Activated T-cell treated with anti-CD3 and anti-CD28 coated beads for 48 hours (primary cell): ENCODE measurements around the gene CDK17.
"Not testable (repeated sequence)": the region's sequence is repeated elsewhere in the genome, so short reads cannot be mapped to it uniquely, and the experiment has no call there.

ENCODE experiments used
- DNase-seq: peaks from one replicate; pipeline ENCODE4 v3.0.0-alpha.2; 2020; ENCODE audit warnings: low read depth

CDK17 gene

GRCh38 chr12:96354326-96354725 lies 45.9 kb downstream of the CDK17 start:
- no peak for DNase-seq

GRCh38 chr12:96352161-96352835 lies 47.9 kb downstream of the CDK17 start:
- DNase-seq, result no peak

GRCh38 chr12:96350982-96351381 lies 49.3 kb downstream of the CDK17 start:
- DNase-seq, result no peak

- no peak for DNase-seq
These were observed 53.0 kb downstream of the CDK17 start for GRCh38 chr12:96347130-96347699.

GRCh38 chr12:96346716-96347115 lies 53.5 kb downstream of the CDK17 start:
- DNase-seq, result not testable (repeated sequence)

GRCh38 chr12:96344124-96344695 lies 56.0 kb downstream of the CDK17 start:
- DNase-seq, result no peak

- no peak for DNase-seq
These were observed 56.8 kb downstream of the CDK17 start for GRCh38 chr12:96343347-96343954.

- not testable (repeated sequence) for DNase-seq
These were observed 60.6 kb downstream of the CDK17 start for GRCh38 chr12:96339666-96340065.

- DNase-seq, result no peak
These were observed 61.3 kb downstream of the CDK17 start for GRCh38 chr12:96338852-96339471.

GRCh38 chr12:96337953-96338352 lies 62.3 kb downstream of the CDK17 start:
- DNase-seq, result no peak

- no peak for DNase-seq
These were observed 63.8 kb downstream of the CDK17 start for GRCh38 chr12:96336489-96336888.

GRCh38 chr12:96335270-96335669 lies 65.0 kb downstream of the CDK17 start:
- DNase-seq, result no peak

GRCh38 chr12:96334502-96334901 lies 65.7 kb downstream of the CDK17 start:
- no peak for DNase-seq

GRCh38 chr12:96329545-96329944 lies 70.7 kb downstream of the CDK17 start:
- no peak for DNase-seq

GRCh38 chr12:96329018-96329417 lies 71.2 kb downstream of the CDK17 start:
- DNase-seq, result no peak

- DNase-seq, result no peak
These were observed 72.3 kb downstream of the CDK17 start for GRCh38 chr12:96327889-96328288.

GRCh38 chr12:96327346-96327745 lies 72.9 kb downstream of the CDK17 start:
- DNase-seq, result no peak

GRCh38 chr12:96326628-96327227 lies 73.5 kb downstream of the CDK17 start:
- no peak for DNase-seq

GRCh38 chr12:96323906-96324305 lies 76.3 kb downstream of the CDK17 start:
- no peak for DNase-seq

GRCh38 chr12:96322720-96323119 lies 77.5 kb downstream of the CDK17 start:
- DNase-seq, result no peak

GRCh38 chr12:96321941-96322340 lies 78.3 kb downstream of the CDK17 start:
- DNase-seq, result no peak

GRCh38 chr12:96317801-96318200 lies 82.4 kb downstream of the CDK17 start:
- DNase-seq, result not testable (repeated sequence)
